ENCODE results near the gene SAPCD1.

DNA sequence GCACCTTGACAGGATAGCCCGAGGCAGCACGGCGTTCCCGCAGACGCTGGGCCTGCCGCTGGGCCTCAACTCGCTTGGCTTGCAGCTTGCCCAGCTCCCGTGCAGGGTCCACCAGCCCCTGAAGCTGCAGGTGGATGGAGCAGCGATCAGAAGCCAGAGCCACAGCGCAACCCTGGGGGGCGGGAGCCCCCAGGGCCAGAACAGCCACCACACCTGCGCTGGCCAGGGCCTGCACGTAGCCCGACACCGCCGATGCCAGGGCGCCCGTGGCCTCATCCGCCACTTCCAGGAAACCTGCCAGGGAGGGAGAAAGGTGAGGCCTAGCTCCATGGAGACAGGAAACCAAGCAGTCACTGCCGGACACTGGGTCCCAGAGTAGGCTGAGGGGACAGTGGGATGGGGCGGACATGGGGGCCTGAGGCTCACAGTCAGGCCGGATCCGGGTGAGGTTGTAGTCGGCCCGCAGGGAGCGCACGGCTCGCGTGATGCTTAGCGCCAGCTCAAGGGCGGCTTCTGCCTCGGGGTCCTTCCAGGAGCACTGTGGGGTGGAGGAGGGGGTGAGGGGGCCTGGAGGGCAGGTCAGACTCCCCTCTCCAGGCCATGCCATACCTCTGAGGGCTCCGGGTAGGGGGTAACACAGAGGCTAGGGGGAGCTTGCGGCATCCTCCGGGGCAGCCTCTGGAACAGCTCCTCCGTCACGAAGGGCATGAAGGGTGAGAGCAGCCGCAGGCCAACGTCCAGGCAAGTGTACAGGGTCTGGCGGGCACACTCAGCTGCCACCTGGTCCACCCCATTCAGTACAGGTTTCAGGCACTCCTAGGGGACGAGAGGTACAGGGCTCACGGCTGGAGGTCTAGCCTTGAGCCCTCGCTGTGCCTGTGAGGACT lies 16.8 kb downstream of the SAPCD1 start:
- TF ChIP-seq EZH2 (IDR thresholded peaks at IDR 0.05; ENCODE audit: insufficient read depth, poor library complexity, severe bottlenecking) (no peak), EZH2phosphoT487 (IDR thresholded peaks at IDR 0.05; ENCODE audit: insufficient read depth, low read depth) (no peak)
